K562 (cell line): ENCODE measurements around the gene TTC33. TPM values are rescaled to one million over a fixed set of nuclear protein-coding genes. Genes with fewer than 3 reads are reported as not detected.

Experiments used
- CHD1 ChIP-seq: fragments of 200-600 bp; sonication (generic); IDR thresholded peaks from one replicate; pipeline ENCODE4 v1.6.1; 2012; ENCODE audit warnings: mild to moderate bottlenecking, moderate library complexity, low read length, inconsistent platforms
- FOXK2 ChIP-seq, 2 experiments: fragments of 450-650 bp; IDR thresholded peaks in 1 of 2; conservative IDR thresholded peaks in 1 of 2; 2 replicates each; pipeline ENCODE4 v1.6.1; 2016; ENCODE audit warnings: low read depth in 2 of 2, mild to moderate bottlenecking in 1 of 2
- HDAC3 ChIP-seq: fragments of 450-650 bp; IDR thresholded peaks from 2 replicates; pipeline ENCODE4 v1.6.1; 2018; ENCODE audit warnings: borderline replicate concordance, mild to moderate bottlenecking, moderate library complexity; ENCODE audit not compliant: partially characterized antibody
- IRF2 ChIP-seq: sonication (generic); formaldehyde crosslinking; IDR thresholded peaks from 2 replicates; pipeline ENCODE4 v1.8.1; 2022; ENCODE audit warnings: mild to moderate bottlenecking, missing genetic modification reagents
- KDM4B ChIP-seq, 2 experiments: fragments of 450-650 bp in 1 of 2; sonication (generic) in 1 of 2; IDR thresholded peaks; 2 replicates each; pipeline ENCODE4 v1.6.1; 2016 to 2017; ENCODE audit warnings: borderline replicate concordance in 2 of 2, antibody characterized with exemption in 1 of 2, low read depth in 1 of 2, mild to moderate bottlenecking in 1 of 2
- MEIS2 ChIP-seq: fragments of 450-650 bp; IDR thresholded peaks from 2 replicates; pipeline ENCODE4 v1.6.1; 2014; ENCODE audit warnings: mild to moderate bottlenecking; ENCODE audit not compliant: partially characterized antibody
- SRSF1 ChIP-seq: fragments of 200-400 bp; formaldehyde crosslinking; IDR thresholded peaks from 2 replicates; pipeline ENCODE4 v1.6.1; 2017; ENCODE audit warnings: mild to moderate bottlenecking, low read depth, low read length, moderate library complexity
- ZNF274 ChIP-seq: IDR thresholded peaks from 2 replicates; pipeline ENCODE4 v1.6.1; 2011; ENCODE audit warnings: low read depth, mild to moderate bottlenecking, low read length, moderate library complexity, borderline replicate concordance
- ZNF311 ChIP-seq: fragments of 250-450 bp; sonication (Bioruptor Pico); IDR thresholded peaks from 2 replicates; pipeline ENCODE4 v1.4.0; 2020; ENCODE audit warnings: mild to moderate bottlenecking, moderate library complexity
- ZNF561 ChIP-seq: fragments of 450-650 bp; formaldehyde crosslinking; conservative IDR thresholded peaks from 2 replicates; pipeline ENCODE4 v1.4.0; 2020; ENCODE audit warnings: mild to moderate bottlenecking, moderate library complexity
- polyA plus RNA-seq, 8 experiments: library from polyadenylated mRNA; depleted of rRNA in 4 of 8; stranded (reverse) in 5 of 8; unstranded in 3 of 8; fragments of >200 nt; fragmentation: Nextera tagmentation in 2 of 8; fragmentation: Illumina TruSeq in 1 of 8; extraction: Ambion mirVana in 2 of 8; extraction: Trizol in 1 of 8; gene quantifications; 2 replicates each; pipeline versions ENCODE4 v1.2.1 to v1.2.3, GENCODE V29; 2011 to 2014; ENCODE audit warnings: inconsistent platforms in 1 of 8, missing spikeins in 1 of 8
- total RNA-seq, 7 experiments: library from RNA; depleted of rRNA in 6 of 7; stranded (reverse); fragments of >200 nt in 6 of 7; fragmentation: Illumina TruSeq in 2 of 7; extraction: Trizol in 2 of 7; gene quantifications; 2 replicates each; pipeline versions ENCODE4 v1.2.1 to v1.2.3, GENCODE V29; 2011 to 2021; ENCODE audit warnings: low replicate concordance in 1 of 7
- TF ChIP-seq, protein P1 (sequence below): IDR thresholded peaks from 2 replicates; pipeline ENCODE4 v1.6.1; 2011; ENCODE audit not compliant: insufficient read length; ENCODE audit errors: extremely low read depth
- TF ChIP-seq, protein P2 (sequence below): sonication (generic); formaldehyde crosslinking; IDR thresholded peaks from 2 replicates; pipeline ENCODE4 v1.8.1; 2023; ENCODE audit warnings: mild to moderate bottlenecking, missing genetic modification reagents
- TF ChIP-seq, protein P3 (sequence below): sonication (generic); formaldehyde crosslinking; IDR thresholded peaks from 2 replicates; pipeline ENCODE4 v1.8.0; 2023; ENCODE audit warnings: missing genetic modification reagents, mild to moderate bottlenecking, borderline replicate concordance
- TF ChIP-seq, protein P4 (sequence below): conservative IDR thresholded peaks from 2 replicates; pipeline ENCODE4 v1.6.1; 2011; ENCODE audit warnings: low read depth, mild to moderate bottlenecking, low read length; ENCODE audit not compliant: control insufficient read depth

Gene TTC33
- total and polyA plus RNA-seq, 9 of the 15 experiments (the other 6 are each of a cell fraction or from before 2014, with no cell fraction given), result 11.5 to 24.9 (median 21.1) TPM

DNA sequence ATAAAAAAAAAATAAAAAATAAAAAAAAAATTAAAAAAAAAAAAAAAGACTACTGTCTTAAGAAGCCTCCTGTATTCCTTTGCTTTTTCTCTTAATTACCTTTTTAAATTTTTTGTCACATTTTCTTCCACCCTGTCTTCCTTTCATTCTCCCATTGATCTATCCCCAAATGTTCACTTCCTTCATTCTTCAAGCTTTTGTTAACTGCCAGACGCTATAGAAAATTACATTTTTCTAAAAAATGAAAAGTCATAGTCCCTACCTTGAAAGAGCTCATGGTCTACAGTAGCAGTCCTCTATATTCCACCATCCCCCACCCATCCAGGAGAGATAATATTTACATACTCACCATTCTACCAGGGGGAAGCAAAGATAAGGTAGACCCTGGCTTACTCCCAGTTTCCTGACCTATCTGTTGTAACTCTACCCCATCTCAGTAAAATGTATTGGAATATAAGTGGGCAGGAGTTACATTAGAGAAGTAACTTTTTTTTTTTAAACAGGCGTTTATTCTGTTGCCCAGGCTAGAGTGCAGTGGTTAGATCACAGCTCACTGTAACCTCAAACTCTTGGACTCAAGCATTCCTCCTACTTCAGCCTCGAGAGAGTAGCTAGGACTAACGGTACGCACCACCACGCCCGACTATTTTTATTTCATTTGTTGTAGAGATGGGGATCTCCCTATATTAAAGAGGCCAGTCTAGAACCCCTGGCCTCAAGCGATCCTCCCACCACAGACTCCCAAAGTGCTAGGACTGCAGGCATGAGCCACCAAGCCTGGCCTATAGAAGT, 46.2 kb upstream of the TTC33 start (continued):
- TF ChIP-seq, protein P1, sequence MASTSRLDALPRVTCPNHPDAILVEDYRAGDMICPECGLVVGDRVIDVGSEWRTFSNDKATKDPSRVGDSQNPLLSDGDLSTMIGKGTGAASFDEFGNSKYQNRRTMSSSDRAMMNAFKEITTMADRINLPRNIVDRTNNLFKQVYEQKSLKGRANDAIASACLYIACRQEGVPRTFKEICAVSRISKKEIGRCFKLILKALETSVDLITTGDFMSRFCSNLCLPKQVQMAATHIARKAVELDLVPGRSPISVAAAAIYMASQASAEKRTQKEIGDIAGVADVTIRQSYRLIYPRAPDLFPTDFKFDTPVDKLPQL, result no peak
- TF ChIP-seq ZNF561 (CRISPR knock-in tag), result no peak
- peak in 1 of 2 experiments; percentile 60; a peak in 2 of 4 replicates for TF ChIP-seq FOXK2 (conservative IDR thresholded peaks at IDR 0.05 in 1 of 2, IDR thresholded peaks at IDR 0.05 in 1 of 2; ENCODE audit: low read depth in 2 of 2)
- no peak for TF ChIP-seq ZNF311 (CRISPR knock-in tag)
- TF ChIP-seq ZNF274, result no peak
- no peak for TF ChIP-seq CHD1
- TF ChIP-seq, protein P2, sequence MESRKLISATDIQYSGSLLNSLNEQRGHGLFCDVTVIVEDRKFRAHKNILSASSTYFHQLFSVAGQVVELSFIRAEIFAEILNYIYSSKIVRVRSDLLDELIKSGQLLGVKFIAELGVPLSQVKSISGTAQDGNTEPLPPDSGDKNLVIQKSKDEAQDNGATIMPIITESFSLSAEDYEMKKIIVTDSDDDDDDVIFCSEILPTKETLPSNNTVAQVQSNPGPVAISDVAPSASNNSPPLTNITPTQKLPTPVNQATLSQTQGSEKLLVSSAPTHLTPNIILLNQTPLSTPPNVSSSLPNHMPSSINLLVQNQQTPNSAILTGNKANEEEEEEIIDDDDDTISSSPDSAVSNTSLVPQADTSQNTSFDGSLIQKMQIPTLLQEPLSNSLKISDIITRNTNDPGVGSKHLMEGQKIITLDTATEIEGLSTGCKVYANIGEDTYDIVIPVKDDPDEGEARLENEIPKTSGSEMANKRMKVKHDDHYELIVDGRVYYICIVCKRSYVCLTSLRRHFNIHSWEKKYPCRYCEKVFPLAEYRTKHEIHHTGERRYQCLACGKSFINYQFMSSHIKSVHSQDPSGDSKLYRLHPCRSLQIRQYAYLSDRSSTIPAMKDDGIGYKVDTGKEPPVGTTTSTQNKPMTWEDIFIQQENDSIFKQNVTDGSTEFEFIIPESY (CRISPR knock-in tag), result no peak
- no peak for TF ChIP-seq SRSF1
- TF ChIP-seq IRF2, result no peak
- TF ChIP-seq, protein P3, sequence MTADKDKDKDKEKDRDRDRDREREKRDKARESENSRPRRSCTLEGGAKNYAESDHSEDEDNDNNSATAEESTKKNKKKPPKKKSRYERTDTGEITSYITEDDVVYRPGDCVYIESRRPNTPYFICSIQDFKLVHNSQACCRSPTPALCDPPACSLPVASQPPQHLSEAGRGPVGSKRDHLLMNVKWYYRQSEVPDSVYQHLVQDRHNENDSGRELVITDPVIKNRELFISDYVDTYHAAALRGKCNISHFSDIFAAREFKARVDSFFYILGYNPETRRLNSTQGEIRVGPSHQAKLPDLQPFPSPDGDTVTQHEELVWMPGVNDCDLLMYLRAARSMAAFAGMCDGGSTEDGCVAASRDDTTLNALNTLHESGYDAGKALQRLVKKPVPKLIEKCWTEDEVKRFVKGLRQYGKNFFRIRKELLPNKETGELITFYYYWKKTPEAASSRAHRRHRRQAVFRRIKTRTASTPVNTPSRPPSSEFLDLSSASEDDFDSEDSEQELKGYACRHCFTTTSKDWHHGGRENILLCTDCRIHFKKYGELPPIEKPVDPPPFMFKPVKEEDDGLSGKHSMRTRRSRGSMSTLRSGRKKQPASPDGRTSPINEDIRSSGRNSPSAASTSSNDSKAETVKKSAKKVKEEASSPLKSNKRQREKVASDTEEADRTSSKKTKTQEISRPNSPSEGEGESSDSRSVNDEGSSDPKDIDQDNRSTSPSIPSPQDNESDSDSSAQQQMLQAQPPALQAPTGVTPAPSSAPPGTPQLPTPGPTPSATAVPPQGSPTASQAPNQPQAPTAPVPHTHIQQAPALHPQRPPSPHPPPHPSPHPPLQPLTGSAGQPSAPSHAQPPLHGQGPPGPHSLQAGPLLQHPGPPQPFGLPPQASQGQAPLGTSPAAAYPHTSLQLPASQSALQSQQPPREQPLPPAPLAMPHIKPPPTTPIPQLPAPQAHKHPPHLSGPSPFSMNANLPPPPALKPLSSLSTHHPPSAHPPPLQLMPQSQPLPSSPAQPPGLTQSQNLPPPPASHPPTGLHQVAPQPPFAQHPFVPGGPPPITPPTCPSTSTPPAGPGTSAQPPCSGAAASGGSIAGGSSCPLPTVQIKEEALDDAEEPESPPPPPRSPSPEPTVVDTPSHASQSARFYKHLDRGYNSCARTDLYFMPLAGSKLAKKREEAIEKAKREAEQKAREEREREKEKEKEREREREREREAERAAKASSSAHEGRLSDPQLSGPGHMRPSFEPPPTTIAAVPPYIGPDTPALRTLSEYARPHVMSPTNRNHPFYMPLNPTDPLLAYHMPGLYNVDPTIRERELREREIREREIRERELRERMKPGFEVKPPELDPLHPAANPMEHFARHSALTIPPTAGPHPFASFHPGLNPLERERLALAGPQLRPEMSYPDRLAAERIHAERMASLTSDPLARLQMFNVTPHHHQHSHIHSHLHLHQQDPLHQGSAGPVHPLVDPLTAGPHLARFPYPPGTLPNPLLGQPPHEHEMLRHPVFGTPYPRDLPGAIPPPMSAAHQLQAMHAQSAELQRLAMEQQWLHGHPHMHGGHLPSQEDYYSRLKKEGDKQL, result no peak
- no peak for TF ChIP-seq KDM4B (IDR thresholded peaks at IDR 0.05; ENCODE audit: borderline replicate concordance in 2 of 2, low read depth in 1 of 2)
- no peak for TF ChIP-seq MEIS2
- TF ChIP-seq HDAC3, result peak; percentile 80
- TF ChIP-seq, protein P4, sequence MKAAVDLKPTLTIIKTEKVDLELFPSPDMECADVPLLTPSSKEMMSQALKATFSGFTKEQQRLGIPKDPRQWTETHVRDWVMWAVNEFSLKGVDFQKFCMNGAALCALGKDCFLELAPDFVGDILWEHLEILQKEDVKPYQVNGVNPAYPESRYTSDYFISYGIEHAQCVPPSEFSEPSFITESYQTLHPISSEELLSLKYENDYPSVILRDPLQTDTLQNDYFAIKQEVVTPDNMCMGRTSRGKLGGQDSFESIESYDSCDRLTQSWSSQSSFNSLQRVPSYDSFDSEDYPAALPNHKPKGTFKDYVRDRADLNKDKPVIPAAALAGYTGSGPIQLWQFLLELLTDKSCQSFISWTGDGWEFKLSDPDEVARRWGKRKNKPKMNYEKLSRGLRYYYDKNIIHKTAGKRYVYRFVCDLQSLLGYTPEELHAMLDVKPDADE, result no peak
